Fibroblast of the aortic adventitia (primary cell): ENCODE measurements around the gene JMJD6. TPM values are rescaled to one million over a fixed set of nuclear protein-coding genes. Genes with fewer than 3 reads are reported as not detected.
"Not testable (repeated sequence)": the region's sequence is repeated elsewhere in the genome, so short reads cannot be mapped to it uniquely, and the experiment has no call there.

Experiments
- DNase-seq: peaks from one replicate; pipeline ENCODE4 v3.0.0-alpha.2; 2010; ENCODE audit warnings: low read depth
- H3K4me3 ChIP-seq: 2 replicates; pipeline ENCODE4 v1.5.1; 2011; ENCODE audit warnings: low read depth, mild to moderate bottlenecking, control low read depth, low read length, moderate library complexity
- total RNA-seq: library from RNA; depleted of rRNA; stranded (reverse); fragments of >200 nt; gene quantifications from 2 replicates; pipeline ENCODE4 v1.2.3, GENCODE V29; 2012; ENCODE audit warnings: low replicate concordance
- TF ChIP-seq, protein P1 (sequence below): IDR thresholded peaks from 2 replicates; pipeline ENCODE4 v1.5.1; 2011; ENCODE audit warnings: mild to moderate bottlenecking, low read length, control low read depth, inconsistent platforms; ENCODE audit not compliant: insufficient read depth

The JMJD6 gene
- total RNA-seq, 1 donor: 10.8 TPM

DNA sequence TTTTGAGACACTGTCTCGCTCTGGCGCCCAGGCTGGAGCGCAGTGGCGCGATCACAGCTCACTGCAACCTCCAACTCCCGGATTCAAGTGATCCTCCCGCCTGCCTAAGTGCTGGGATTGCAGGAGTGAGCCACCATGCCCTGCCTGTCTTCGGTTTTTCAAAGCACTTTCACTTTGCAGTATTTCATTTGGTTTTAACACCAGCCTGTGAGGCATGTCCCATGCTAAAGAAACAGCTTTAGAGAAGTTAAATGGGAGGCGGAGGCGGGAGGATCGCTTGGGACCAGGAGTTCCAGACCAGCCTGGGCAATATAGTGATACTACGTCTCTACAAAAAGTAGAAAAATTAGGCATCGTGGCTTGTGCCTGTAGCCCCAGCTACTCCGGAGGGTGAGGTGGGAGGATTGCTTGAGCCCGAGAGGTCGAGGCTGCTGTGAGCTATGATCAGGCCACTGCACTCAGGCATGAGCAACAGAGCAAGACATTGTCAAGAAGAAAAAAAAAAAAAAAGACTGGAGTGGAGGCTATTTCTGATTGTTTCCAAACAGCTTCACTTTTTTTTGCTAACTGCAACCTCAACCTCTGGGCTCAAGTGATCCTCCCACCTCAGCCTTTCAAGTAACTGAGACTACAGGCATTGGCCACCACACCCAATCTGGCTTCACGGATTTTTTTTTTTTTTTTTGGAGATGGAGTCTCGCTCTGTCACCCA, 1.5 kb upstream of the JMJD6 start:
- H3K4me3 ChIP-seq: peak overlapping the region; percentile 88
- TF ChIP-seq, protein P1, sequence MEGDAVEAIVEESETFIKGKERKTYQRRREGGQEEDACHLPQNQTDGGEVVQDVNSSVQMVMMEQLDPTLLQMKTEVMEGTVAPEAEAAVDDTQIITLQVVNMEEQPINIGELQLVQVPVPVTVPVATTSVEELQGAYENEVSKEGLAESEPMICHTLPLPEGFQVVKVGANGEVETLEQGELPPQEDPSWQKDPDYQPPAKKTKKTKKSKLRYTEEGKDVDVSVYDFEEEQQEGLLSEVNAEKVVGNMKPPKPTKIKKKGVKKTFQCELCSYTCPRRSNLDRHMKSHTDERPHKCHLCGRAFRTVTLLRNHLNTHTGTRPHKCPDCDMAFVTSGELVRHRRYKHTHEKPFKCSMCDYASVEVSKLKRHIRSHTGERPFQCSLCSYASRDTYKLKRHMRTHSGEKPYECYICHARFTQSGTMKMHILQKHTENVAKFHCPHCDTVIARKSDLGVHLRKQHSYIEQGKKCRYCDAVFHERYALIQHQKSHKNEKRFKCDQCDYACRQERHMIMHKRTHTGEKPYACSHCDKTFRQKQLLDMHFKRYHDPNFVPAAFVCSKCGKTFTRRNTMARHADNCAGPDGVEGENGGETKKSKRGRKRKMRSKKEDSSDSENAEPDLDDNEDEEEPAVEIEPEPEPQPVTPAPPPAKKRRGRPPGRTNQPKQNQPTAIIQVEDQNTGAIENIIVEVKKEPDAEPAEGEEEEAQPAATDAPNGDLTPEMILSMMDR: no peak
- peak; percentile 50 for DNase-seq

DNA sequence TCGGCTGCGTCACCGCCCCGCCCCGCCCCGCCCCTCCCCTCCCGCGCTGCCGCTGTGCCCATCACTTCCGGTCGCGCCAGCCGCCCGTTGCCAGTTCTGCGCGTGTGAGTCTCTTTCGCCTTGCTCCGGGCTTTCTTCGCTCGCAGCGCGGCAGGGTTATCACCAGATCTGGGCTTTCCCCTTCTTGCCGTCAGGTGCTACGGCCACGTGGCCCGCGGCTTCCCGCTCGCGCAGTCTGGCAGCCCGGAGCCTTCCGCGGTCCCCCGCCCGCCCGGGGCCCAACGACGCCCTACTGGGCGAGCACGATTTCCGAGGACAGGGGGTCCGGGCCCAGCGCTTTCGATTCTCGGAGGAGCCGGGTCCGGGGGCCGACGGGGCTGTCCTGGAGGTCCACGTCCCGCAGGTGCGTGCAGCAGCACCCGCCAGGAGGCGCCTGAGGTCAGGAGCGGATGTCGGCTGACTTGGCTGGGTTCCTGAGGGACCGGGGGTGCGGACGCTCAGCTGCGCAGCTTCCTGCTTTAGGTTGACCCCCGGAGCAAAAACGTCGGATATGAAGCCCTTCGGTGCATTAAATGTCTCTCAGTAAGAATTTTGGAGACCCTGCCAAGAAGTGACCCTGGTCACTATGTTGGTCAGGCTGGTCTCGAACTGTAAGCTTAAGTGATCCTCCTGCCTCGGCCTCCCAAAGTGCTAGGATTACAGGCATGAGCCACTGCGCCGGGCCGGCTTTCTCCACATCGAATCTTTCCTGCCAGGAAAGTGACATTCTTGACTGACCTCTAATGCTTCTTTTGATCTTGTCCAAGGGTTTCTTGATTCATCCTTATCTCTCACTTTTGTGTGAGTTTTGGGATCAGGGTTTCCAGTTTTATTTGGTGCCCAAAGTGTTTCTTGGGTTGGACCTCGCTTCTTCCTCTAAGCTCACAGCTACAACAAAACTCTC, 641 bp upstream of the JMJD6 start, which contains the start of gene METTL23:
Gene METTL23, plus strand, starts transcription at position 64 of the 943 bp plus-strand sequence. CDS start 2,872 bp downstream, outside the sequence.
- DNase-seq: peak; percentile 75
- TF ChIP-seq, protein P1: peak; percentile 64
- H3K4me3 ChIP-seq: peak within 1 kb of the TSS; percentile 88

DNA sequence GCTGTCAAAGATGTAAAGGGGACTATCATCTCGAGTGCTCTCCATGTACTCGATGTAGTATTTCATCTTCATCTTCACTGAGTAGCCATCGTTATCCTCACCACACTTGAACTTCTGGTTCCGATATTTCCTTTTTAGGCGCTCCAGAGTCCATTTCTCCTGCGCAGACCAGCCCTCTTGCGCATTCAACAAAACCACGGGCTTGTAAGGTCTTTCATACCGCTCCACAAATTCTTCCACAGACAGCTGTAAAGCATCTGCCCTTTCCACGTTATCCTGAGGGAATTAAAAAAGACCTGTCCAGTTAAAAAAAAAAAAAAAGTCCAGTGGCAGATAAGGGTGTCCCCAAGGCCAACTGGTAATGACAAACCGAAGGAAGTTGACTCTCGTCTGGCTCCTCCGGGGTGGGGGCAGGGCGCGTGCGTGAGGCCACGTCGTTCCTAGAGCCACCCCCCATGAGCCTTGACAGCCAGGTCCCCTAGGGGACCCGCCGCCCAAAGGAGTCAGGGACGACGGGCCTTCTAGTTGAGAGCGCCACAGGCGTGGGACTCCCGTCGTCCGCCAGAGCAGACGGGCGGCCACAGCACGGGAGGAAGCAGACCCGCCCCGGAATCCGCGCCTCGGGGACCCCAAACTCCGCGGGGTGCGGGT, 701 bp downstream of the JMJD6 start:
- peak overlapping the region; percentile 85 for H3K4me3 ChIP-seq
- DNase-seq: peak; percentile 69
- TF ChIP-seq, protein P1: no peak

DNA sequence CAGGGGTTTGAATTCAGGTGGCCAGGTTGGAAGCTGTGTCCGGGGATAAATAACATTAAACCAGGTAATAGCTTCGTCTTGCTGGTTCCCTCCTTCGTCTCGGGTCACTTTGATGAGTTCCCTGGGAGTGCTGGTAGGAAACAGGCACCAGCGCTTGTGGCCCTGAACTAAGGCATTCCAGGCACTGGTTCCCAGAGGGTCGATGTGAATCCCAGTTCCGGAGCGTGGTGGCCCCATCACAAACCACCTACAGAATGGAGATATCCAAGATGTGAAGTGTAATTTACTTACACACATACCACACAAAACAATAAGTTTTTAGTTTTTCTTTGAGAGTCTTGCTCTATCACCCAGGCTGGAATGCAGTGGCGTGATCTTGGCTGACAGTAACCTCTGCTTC, 2.6 kb downstream of the JMJD6 start:
- TF ChIP-seq, protein P1: no peak
- H3K4me3 ChIP-seq: no peak overlapping the region
- no peak for DNase-seq

DNA sequence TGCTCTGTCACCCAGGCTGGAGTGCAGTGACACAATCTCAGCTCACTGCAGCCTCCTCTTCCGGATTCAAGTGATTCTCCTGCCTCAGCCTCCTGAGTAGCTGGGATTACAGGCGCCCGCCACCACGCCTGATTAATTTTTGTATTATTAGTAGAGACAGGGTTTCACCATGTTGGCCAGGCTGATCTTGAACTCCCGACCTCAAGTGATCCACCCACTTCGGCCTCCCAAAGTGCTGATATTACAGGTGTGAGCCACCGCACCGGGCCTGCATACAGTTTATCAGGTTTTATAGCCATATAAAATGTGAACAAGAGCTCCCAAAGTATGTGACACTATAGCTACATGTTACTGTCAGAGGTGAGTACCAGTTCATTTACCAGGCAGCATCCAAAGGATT, 3.4 kb downstream of the JMJD6 start:
- not testable (repeated sequence) for DNase-seq, H3K4me3 ChIP-seq

DNA sequence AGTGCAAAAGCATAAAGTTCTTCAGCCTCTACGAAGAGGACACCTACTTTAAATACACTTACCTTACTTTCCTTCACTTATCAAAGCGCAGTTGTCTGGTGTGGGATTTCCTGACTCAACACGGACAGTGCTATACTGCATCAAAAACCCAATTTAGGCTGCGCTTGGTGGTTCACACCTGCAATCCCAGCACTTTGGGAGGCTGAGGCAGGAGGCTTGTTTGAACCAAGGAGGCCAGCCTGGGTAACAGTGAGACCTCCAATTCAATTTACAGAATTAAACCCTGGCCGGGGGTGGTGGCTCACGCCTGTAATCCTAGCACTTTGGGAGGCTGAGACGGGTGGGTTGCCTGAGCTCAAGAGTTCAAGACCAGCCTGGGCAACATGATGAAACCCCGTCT, 4.1 kb downstream of the JMJD6 start:
- no peak overlapping the region for H3K4me3 ChIP-seq
- DNase-seq: no peak
- TF ChIP-seq, protein P1: no peak
